Measurements from ENCODE around the gene HSD3B7.
"Not testable (repeated sequence)": the region's sequence is repeated elsewhere in the genome, so short reads cannot be mapped to it uniquely, and the experiment has no call there.

HSD3B7 gene

DNA sequence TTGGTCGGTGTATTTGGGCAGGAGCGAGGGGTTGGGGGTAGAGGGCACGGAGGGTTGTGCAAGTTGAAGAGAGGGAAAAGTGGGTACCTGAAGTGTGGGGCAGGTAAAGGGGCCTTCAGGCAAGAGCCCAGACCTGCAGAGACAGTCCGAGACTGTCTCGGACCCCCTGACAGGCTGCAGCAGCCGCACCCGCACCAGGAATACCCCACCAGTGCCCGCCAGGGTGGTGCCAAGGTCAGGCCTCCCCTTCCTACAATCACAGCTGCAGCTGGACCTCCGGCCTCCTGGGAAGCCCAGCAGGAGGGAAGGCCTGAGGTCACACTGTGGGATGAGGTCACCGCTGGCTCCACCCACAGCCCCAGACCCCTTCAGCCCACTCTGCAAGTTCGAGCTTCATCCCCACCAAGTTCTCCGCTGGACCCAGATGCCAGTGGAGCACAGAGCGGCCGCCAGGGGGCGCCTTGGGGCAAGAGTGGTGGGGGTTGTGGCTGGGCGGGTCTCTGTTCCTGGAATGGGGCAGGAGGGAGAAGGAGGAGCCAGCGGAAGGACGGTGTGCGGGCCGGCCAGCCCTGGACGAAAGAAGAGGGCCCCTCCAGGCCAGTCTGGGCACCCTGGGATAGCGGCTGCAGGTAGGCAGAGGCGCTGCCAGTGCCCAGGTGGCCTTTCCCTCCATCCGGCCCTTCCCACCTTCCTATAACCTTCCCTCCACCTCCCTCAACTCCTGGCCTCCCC, at the start of gene HSD3B7:
HSD3B7 (plus strand) TSS at position 539 of the 732 bp plus-strand sequence. CDS start 452 bp downstream, outside the sequence.
- in situ Hi-C loops (cut with MboI; ENCODE audit: low pct_unique_long_range_greater_than_20kb, low sequenced_read_pairs, unreplicated experiment), result no loop called here
- DNase-seq (ENCODE audit: low spot score), result peak; percentile 92
- TF ChIP-seq, protein P1, sequence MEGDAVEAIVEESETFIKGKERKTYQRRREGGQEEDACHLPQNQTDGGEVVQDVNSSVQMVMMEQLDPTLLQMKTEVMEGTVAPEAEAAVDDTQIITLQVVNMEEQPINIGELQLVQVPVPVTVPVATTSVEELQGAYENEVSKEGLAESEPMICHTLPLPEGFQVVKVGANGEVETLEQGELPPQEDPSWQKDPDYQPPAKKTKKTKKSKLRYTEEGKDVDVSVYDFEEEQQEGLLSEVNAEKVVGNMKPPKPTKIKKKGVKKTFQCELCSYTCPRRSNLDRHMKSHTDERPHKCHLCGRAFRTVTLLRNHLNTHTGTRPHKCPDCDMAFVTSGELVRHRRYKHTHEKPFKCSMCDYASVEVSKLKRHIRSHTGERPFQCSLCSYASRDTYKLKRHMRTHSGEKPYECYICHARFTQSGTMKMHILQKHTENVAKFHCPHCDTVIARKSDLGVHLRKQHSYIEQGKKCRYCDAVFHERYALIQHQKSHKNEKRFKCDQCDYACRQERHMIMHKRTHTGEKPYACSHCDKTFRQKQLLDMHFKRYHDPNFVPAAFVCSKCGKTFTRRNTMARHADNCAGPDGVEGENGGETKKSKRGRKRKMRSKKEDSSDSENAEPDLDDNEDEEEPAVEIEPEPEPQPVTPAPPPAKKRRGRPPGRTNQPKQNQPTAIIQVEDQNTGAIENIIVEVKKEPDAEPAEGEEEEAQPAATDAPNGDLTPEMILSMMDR (IDR thresholded peaks at IDR 0.05; ENCODE audit: extremely low read depth, insufficient read depth, missing control alignments), result peak; percentile 91

DNA sequence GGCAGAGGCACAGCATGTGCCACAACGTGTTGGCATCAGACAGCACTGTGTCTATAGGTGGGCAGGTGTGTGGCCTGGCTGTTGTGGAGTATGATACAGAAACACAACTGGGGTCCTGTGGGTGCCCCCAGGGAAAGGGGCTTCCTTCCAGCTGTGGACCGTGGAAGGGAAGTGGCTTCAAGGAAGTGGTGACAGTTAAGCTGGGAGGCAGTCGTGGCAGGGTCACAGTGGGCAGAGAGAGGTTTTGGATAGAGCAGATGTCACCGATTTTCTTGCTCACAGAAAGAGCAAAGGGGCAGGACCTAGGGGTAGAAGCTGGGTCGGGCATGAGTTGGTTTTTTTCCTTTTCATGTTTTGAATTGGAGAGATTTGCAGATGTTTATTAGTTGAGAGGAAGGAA, 47.3 kb upstream of the HSD3B7 start:
- TF ChIP-seq, protein P1 (IDR thresholded peaks at IDR 0.05; ENCODE audit: extremely low read depth, insufficient read depth, missing control alignments), result no peak
- no peak for DNase-seq (ENCODE audit: low spot score)
- in situ Hi-C loops (cut with MboI; ENCODE audit: low pct_unique_long_range_greater_than_20kb, low sequenced_read_pairs, unreplicated experiment), result no loop called here

DNA sequence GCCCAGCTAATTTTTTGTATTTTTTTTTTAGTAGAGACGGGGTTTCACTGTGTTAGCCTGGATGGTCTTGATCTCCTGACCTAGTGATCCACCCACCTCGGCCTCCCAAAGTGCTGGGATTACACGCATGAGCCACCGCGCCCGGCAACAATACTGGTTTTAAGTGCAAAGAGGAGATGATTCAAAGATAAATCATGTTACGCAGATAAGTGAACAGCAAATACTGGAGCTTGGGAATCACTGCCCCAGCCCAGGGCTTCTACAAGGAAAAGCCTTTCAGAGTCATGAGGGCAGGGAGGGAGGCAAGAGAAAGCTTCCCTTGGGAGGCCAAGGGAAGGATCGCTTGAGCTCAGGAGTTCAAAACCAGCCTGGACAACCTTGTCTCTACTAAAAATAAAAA, 45.4 kb upstream of the HSD3B7 start:
- in situ Hi-C loops (cut with MboI; ENCODE audit: low pct_unique_long_range_greater_than_20kb, low sequenced_read_pairs, unreplicated experiment); DNase-seq (ENCODE audit: low spot score): not testable (repeated sequence)

DNA sequence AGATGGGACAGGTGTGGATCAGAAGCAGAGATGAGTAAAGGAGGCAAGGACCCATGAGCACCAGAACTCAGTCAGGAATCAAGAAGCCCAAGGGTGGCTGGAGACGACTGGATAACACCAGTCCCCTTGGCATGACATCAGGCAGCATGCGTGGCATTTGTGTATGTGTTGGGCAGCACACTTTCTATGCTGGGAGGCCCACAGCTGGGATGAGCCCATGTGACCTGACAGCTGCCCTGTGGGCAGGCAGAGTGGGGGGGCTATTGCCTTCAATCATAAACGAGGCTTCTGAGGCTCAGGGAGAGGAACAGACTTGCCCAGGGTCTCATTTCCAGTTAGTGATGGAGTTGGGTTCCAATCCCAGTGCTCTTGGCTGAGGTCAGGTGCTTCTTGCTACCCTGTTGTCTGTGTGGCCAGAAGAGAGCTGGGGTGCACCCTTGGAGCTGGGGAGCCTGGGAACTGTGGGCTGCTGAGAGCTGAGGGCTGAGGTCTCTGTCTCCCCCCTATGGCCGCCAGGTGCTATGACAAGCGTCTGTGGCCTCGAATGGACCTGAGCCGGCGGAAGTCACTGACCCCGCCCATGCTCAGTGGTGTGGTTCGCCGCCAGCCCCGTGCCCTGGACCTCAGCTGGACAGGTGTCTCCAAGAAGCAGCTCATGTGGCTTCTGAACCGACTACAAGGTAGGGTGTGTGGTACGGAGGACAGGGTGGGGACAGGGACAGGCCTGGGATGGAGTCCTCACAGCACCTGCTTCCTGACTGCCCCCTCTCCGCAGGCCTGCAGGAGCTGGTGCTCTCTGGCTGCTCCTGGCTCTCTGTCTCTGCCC, 43.2 kb upstream of the HSD3B7 start:
- in situ Hi-C loops (cut with MboI; ENCODE audit: low pct_unique_long_range_greater_than_20kb, low sequenced_read_pairs, unreplicated experiment), result no loop called here
- DNase-seq (ENCODE audit: low spot score), result peak; percentile 90
- TF ChIP-seq, protein P1 (IDR thresholded peaks at IDR 0.05; ENCODE audit: extremely low read depth, insufficient read depth, missing control alignments), result peak; percentile 91

DNA sequence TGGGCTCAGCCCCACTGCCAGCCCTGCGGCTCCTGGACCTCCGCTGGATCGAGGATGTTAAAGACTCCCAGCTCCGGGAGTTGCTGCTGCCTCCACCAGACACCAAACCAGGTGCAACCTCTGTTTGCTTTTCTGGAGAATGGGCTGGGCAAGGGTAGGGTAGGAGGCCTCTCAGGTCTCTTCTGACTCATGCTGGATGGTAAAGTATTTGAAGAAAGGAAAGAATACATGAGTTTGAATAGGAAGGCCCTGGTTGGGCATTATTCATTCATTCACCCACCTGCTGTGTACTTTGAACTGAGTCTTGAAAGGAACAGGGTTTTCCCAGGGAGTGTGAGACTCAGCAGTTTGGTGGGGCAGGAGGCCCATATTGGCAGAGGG, 42.6 kb upstream of the HSD3B7 start:
- TF ChIP-seq, protein P1 (IDR thresholded peaks at IDR 0.05; ENCODE audit: extremely low read depth, insufficient read depth, missing control alignments), result no peak
- no peak for DNase-seq (ENCODE audit: low spot score)
- in situ Hi-C loops (cut with MboI; ENCODE audit: low pct_unique_long_range_greater_than_20kb, low sequenced_read_pairs, unreplicated experiment), result no loop called here

DNA sequence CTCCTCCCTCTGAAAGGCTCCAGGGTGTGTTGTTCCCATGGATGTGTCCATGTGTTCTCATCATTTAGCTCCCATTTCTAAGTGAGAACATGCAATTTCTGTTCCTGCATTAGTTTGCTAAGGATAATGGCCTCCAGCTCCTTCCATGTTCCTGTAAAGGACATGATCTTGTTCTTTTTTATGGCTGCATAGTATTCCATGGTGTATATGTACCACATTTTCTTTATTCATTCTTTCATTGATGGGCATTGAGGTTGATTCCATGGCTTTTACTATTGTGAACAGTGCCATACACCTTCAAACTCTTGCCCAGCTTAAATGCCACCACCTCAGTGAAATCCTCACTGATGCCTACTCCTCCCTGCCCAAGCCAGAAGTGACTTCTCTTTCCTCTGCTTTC, 40.7 kb upstream of the HSD3B7 start:
- in situ Hi-C loops (cut with MboI; ENCODE audit: low pct_unique_long_range_greater_than_20kb, low sequenced_read_pairs, unreplicated experiment), result no loop called here
- TF ChIP-seq, protein P1 (IDR thresholded peaks at IDR 0.05; ENCODE audit: extremely low read depth, insufficient read depth, missing control alignments), result no peak
- DNase-seq (ENCODE audit: low spot score), result no peak
